HepG2 (cell line): Measurements from ENCODE around the gene ASH1L. TPM values are rescaled to one million over a fixed set of nuclear protein-coding genes. Genes with fewer than 3 reads are reported as not detected.

ENCODE experiments used
- BRD4 ChIP-seq: sonication (generic); formaldehyde crosslinking; IDR thresholded peaks from 2 replicates; pipeline ENCODE4 v1.4.0; 2020; ENCODE audit warnings: missing genetic modification reagents
- CBFB ChIP-seq: sonication (generic); formaldehyde crosslinking; IDR thresholded peaks from 2 replicates; pipeline ENCODE4 v1.4.0; 2020; ENCODE audit warnings: missing genetic modification reagents
- CBX2 ChIP-seq, 2 experiments: fragments of 200-600 bp in 1 of 2; sonication (generic); formaldehyde crosslinking in 1 of 2; IDR thresholded peaks; 2 replicates each; pipeline versions ENCODE4 v1.7.0 to v1.8.1; 2018 to 2022; ENCODE audit warnings: low read depth in 2 of 2, low read length in 1 of 2, mild to moderate bottlenecking in 1 of 2, missing genetic modification reagents in 1 of 2
- ESRRA ChIP-seq: sonication (generic); formaldehyde crosslinking; IDR thresholded peaks from 2 replicates; pipeline ENCODE4 v1.5.1; 2020; ENCODE audit warnings: mild to moderate bottlenecking, low read depth, missing genetic modification reagents
- FOXP4 ChIP-seq: sonication (generic); formaldehyde crosslinking; IDR thresholded peaks from 2 replicates; pipeline ENCODE4 v1.4.0; 2020; ENCODE audit warnings: missing genetic modification reagents
- ISX ChIP-seq: sonication (generic); formaldehyde crosslinking; conservative IDR thresholded peaks from 2 replicates; pipeline ENCODE4 v1.5.0; 2020; ENCODE audit warnings: missing genetic modification reagents
- KLF11 ChIP-seq: IDR thresholded peaks from 2 replicates; pipeline ENCODE4 v1.6.1; 2016; ENCODE audit warnings: missing compliant biosample characterization
- MIER2 ChIP-seq: IDR thresholded peaks from 2 replicates; pipeline ENCODE4 v1.6.1; 2016; ENCODE audit warnings: missing biosample characterization, missing genetic modification reagents
- NFKBIZ ChIP-seq: IDR thresholded peaks from 2 replicates; pipeline ENCODE4 v1.6.1; 2018; ENCODE audit warnings: missing genetic modification reagents, missing compliant biosample characterization
- PHF20 ChIP-seq: sonication (generic); formaldehyde crosslinking; IDR thresholded peaks from 2 replicates; pipeline ENCODE4 v1.5.0; 2020; ENCODE audit warnings: mild to moderate bottlenecking, missing genetic modification reagents
- RARA ChIP-seq: IDR thresholded peaks from 2 replicates; pipeline ENCODE4 v1.6.1; 2016; ENCODE audit warnings: missing genetic modification reagents, missing compliant biosample characterization
- RARG ChIP-seq: sonication (generic); formaldehyde crosslinking; IDR thresholded peaks from 2 replicates; pipeline ENCODE4 v1.4.0; 2020; ENCODE audit warnings: low read depth, mild to moderate bottlenecking, missing genetic modification reagents
- SOX6 ChIP-seq, 2 experiments: fragments of 450-650 bp in 1 of 2; sonication (generic) in 1 of 2; formaldehyde crosslinking in 1 of 2; IDR thresholded peaks; 2 replicates each; pipeline versions ENCODE4 v1.4.0 to v1.6.1; 2017 to 2020; ENCODE audit warnings: antibody characterized with exemption in 1 of 2, mild to moderate bottlenecking in 1 of 2, missing genetic modification reagents in 1 of 2
- TCF12 ChIP-seq, 2 experiments: fragments of 450-650 bp in 1 of 2; sonication (generic) in 1 of 2; formaldehyde crosslinking in 1 of 2; IDR thresholded peaks; 2 replicates each; pipeline versions ENCODE4 v1.6.1 to v1.8.0; 2017 to 2022; ENCODE audit warnings: antibody characterized with exemption in 1 of 2, mild to moderate bottlenecking in 1 of 2, missing genetic modification reagents in 1 of 2, moderate library complexity in 1 of 2
- TEAD3 ChIP-seq: optimal IDR thresholded peaks from 2 replicates; pipeline ENCODE3; 2016; ENCODE audit warnings: borderline replicate concordance
- ZBED4 ChIP-seq: sonication (generic); formaldehyde crosslinking; IDR thresholded peaks from 2 replicates; pipeline ENCODE4 v1.4.0; 2020; ENCODE audit warnings: missing genetic modification reagents, borderline replicate concordance
- ZC3H13 ChIP-seq: sonication (generic); formaldehyde crosslinking; IDR thresholded peaks from 2 replicates; pipeline ENCODE4 v1.8.1; 2023; ENCODE audit warnings: mild to moderate bottlenecking, missing genetic modification reagents, moderate library complexity
- ZNF33B ChIP-seq: sonication (generic); formaldehyde crosslinking; IDR thresholded peaks from 2 replicates; pipeline ENCODE4 v1.5.1; 2020; ENCODE audit warnings: mild to moderate bottlenecking, missing genetic modification reagents
- ZNF672 ChIP-seq: sonication (generic); formaldehyde crosslinking; IDR thresholded peaks from 2 replicates; pipeline ENCODE4 v1.8.1; 2022; ENCODE audit warnings: missing genetic modification reagents
- ZNF792 ChIP-seq: IDR thresholded peaks from 2 replicates; pipeline ENCODE4 v1.6.1; 2016
- polyA plus RNA-seq, 8 experiments: library from polyadenylated mRNA; depleted of rRNA in 3 of 8; stranded (reverse) in 7 of 8; unstranded in 1 of 8; fragments of >200 nt; fragmentation: Illumina TruSeq in 4 of 8; extraction: Trizol in 4 of 8; gene quantifications; 2 replicates each; pipeline versions ENCODE4 v1.2.1 to v1.2.3, GENCODE V29; 2011 to 2016; ENCODE audit warnings: low read depth in 4 of 8, missing spikeins in 1 of 8, mixed read lengths in 1 of 8; ENCODE audit not compliant: insufficient read depth in 1 of 8
- total RNA-seq, 5 experiments: library from RNA; depleted of rRNA; stranded (reverse); fragments of >200 nt; fragmentation: Illumina TruSeq; extraction: Trizol; gene quantifications; 2 replicates each; pipeline ENCODE4 v1.2.3, GENCODE V29; 2016; ENCODE audit warnings: low read depth in 1 of 5
- TF ChIP-seq, protein P1 (sequence below): sonication (generic); formaldehyde crosslinking; conservative IDR thresholded peaks from 2 replicates; pipeline ENCODE4 v1.8.1; 2023; ENCODE audit warnings: missing genetic modification reagents

Gene ASH1L
- total and polyA plus RNA-seq, 2 of the 13 experiments (the other 11 are each of a cell fraction or from before 2014, with no cell fraction given) = 10.2 to 15.3 TPM

DNA sequence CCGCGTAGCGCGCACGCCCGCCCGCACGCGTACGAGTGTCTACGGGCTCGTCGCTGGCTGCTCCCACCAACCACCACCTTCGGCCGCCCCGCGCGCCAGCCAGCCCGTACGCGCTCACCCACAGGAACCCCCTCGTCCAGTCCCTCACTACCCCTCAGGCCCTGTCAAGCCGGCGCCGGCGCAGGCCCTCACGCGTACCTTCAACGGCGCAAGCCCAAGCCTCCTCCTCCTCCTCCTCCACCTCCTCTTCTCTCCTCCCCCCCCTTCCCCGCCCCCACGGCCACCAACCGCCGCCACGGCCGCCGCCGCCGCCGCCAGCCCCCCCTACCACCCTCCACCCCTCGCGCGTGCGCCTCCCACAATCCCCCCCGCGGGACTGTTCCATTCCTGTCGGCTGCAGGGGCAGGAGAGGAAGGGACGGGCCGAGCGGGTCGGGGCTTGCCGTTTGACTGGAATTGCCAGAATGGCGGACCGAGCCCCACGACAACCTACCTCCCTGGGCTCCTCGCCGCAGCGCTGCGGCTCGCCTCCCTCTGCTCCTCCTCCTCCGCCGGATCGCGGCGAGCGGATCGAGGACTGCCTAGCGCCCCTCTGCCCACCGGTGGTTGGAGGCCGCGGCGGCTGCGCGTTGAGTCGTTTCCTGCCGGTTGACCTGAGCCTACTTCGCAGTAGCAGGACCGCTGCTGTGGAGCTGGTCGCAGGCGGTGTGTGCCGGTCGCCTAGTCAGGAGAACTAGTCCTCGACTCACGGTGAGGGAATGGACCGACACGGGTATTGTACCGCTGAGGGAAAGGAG, at the start of gene ASH1L (continued):
- TF ChIP-seq FOXP4 (peak; percentile 23), RARG (0 out of 2 replicates have a peak, but pooled peaks have one; percentile 25), KLF11 (CRISPR knock-in tag) (no peak), PHF20 (peak; percentile 78; the same call in 1 of the 2 replicates), ESRRA (CRISPR knock-in tag) (no peak; the same call in 1 of the 2 replicates), ZNF33B (CRISPR knock-in tag) (peak; percentile 59; the same call in 1 of the 2 replicates), ISX (no peak), SOX6 (IDR thresholded peaks at IDR 0.05) (no peak), SOX6 (CRISPR knock-in tag; IDR thresholded peaks at IDR 0.05) (0 out of 2 replicates have a peak, but pooled peaks have one; percentile 12), ZNF672 (no peak), ZNF792 (CRISPR knock-in tag) (peak; percentile 22; the same call in 1 of the 2 replicates), CBFB (peak; percentile 73; the same call in 1 of the 2 replicates), TEAD3 (CRISPR knock-in tag) (peak; percentile 44), RARA (CRISPR knock-in tag) (peak; percentile 28; the same call in 1 of the 2 replicates), ZBED4 (CRISPR knock-in tag) (no peak), BRD4 (CRISPR knock-in tag) (0 out of 2 replicates have a peak, but pooled peaks have one; percentile 44), MIER2 (0 out of 2 replicates have a peak, but pooled peaks have one; percentile 22), CBX2 (IDR thresholded peaks at IDR 0.05; ENCODE audit: low read depth, low read length) (no peak), CBX2 (CRISPR knock-in tag; IDR thresholded peaks at IDR 0.05; ENCODE audit: low read depth) (no peak), TCF12 (IDR thresholded peaks at IDR 0.05) (no peak), TCF12 (CRISPR knock-in tag; IDR thresholded peaks at IDR 0.05) (peak; percentile 47; the same call in 1 of the 2 replicates), ZC3H13 (CRISPR knock-in tag) (no peak), NFKBIZ (CRISPR knock-in tag) (no peak)
- TF ChIP-seq, protein P1, sequence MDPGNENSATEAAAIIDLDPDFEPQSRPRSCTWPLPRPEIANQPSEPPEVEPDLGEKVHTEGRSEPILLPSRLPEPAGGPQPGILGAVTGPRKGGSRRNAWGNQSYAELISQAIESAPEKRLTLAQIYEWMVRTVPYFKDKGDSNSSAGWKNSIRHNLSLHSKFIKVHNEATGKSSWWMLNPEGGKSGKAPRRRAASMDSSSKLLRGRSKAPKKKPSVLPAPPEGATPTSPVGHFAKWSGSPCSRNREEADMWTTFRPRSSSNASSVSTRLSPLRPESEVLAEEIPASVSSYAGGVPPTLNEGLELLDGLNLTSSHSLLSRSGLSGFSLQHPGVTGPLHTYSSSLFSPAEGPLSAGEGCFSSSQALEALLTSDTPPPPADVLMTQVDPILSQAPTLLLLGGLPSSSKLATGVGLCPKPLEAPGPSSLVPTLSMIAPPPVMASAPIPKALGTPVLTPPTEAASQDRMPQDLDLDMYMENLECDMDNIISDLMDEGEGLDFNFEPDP = 0 out of 2 replicates have a peak, but pooled peaks have one; percentile 83
